Natural killer cell (primary cell): Measurements from ENCODE around the gene MRPL36. TPM values are rescaled to one million over a fixed set of nuclear protein-coding genes. Genes with fewer than 3 reads are reported as not detected.

Experiments
- ATAC-seq, 3 donors: fragments of 150-1000 bp in 2 of 3; fragments of 200-7000 bp in 1 of 3; cut with Tn5 transposase; 1 replicate in 1 of 3; 2 replicates in 2 of 3; pipeline ENCODE4 v1.10.0; 2021; ENCODE audit warnings: mild to moderate bottlenecking in 2 of 3, moderate library complexity in 2 of 3
- DNase-seq, 2 donors: peaks; one replicate each; pipeline versions ENCODE4 v3.0.0 to v3.0.0-alpha.2; 2013 to 2021; ENCODE audit warnings: mixed read lengths in 1 of 2
- H3K27ac ChIP-seq: one replicate; pipeline ENCODE4 v1.5.1; 2013; ENCODE audit warnings: mild to moderate bottlenecking, low read length
- H3K27me3 ChIP-seq: one replicate; pipeline ENCODE4 v1.6.1; 2013; ENCODE audit warnings: low read length; ENCODE audit not compliant: control insufficient read depth, insufficient read depth
- H3K36me3 ChIP-seq: one replicate; pipeline ENCODE4 v1.6.1; 2013; ENCODE audit warnings: low read length; ENCODE audit not compliant: control insufficient read depth, insufficient read depth
- H3K4me1 ChIP-seq: one replicate; pipeline ENCODE4 v1.6.1; 2013; ENCODE audit warnings: low read length; ENCODE audit not compliant: control insufficient read depth, insufficient read depth
- H3K4me3 ChIP-seq: one replicate; pipeline ENCODE4 v1.5.1; 2013; ENCODE audit warnings: low read length
- H3K9me3 ChIP-seq: one replicate; pipeline ENCODE4 v1.6.1; 2013; ENCODE audit warnings: low read length; ENCODE audit not compliant: control insufficient read depth, insufficient read depth
- H3K27ac Mint-ChIP-seq, 2 donors: one replicate each; pipeline ENCODE4 v1.8.0; 2022; ENCODE audit warnings: mild to moderate bottlenecking in 2 of 2, mixed read lengths in 2 of 2, moderate library complexity in 1 of 2
- H3K27me3 Mint-ChIP-seq, 2 donors: one replicate each; pipeline ENCODE4 v1.8.0; 2022; ENCODE audit warnings: low read depth in 2 of 2, mixed read lengths in 2 of 2
- H3K36me3 Mint-ChIP-seq: one replicate; pipeline ENCODE4 v1.8.0; 2022; ENCODE audit warnings: mixed read lengths
- H3K4me1 Mint-ChIP-seq, 2 donors: one replicate each; pipeline ENCODE4 v1.8.0; 2022; ENCODE audit warnings: mixed read lengths in 2 of 2
- H3K4me3 Mint-ChIP-seq: one replicate; pipeline ENCODE4 v1.8.0; 2022; ENCODE audit warnings: mild to moderate bottlenecking, moderate library complexity, mixed read lengths
- H3K9me3 Mint-ChIP-seq, 2 donors: one replicate each; pipeline ENCODE4 v1.8.0; 2022; ENCODE audit warnings: mixed read lengths in 2 of 2
- CTCF ChIP-seq: fragments of 200-600 bp; IDR thresholded peaks from one replicate; pipeline ENCODE4 v1.8.0; 2022; ENCODE audit warnings: antibody characterized with exemption
- WGBS: methylation state at CpG from one replicate; pipeline ENCODE4 v1.1.7; 2013; ENCODE audit warnings: missing lambda C conversion rate; ENCODE audit not compliant: insufficient coverage; 5-methylcytosine and 5-hydroxymethylcytosine counted together
- intact Hi-C: fragments of 100-400 bp; cut with micrococcal nuclease; formaldehyde crosslinking; loops from one replicate; pipeline ENCODE4 v1.14.2; 2022
- total RNA-seq, 4 donors: library from RNA; stranded (reverse); fragments of 120-200 nt in 1 of 4; gene quantifications; one replicate each; pipeline versions ENCODE4 v1.2.3 to v1.2.4, GENCODE V29; 2013 to 2022

The MRPL36 gene
- total RNA-seq, 3 donors from 2014 or later (not counting 1 experiment from before 2014, with no cell fraction given) = 14.1 to 21.2 (median 17.1) TPM

DNA sequence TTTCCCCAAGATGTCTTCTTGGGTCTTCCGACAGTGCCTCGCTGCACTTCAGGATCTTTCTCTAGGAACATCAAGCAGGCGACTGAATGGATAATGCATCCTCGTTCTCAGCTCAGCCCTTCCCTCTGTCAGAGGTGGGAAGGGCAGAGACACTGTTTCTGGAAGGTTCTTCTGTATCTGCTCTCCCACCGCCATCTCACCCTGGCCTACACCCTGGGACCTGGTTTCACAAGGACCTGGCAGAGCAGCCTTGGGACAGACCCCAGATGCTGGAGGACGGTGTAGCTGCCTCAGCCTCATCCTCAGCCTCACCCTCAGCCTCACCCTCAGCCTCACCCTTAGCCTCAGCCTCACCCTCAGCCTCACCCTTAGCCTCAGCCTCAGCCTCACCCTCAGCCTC is 18.5 kb downstream of the MRPL36 start:
- H3K9me3 Mint-ChIP-seq = no peaks in the 10 kb centered on the region
- Histone ChIP-seq H3K9me3 (no peaks in the 10 kb centered on the region), H3K27me3 (no peaks in the 10 kb centered on the region), H3K27ac (no peak overlapping the region), H3K36me3 (no peaks in the 10 kb centered on the region), H3K4me3 (no peak overlapping the region), H3K4me1 (peaks cover 6% of the 10 kb centered on the region)
- H3K36me3 Mint-ChIP-seq = no peaks in the 10 kb centered on the region
- intact Hi-C loops = no loop called here
- ATAC-seq = no peak
- no peaks in the 10 kb centered on the region for H3K4me1 Mint-ChIP-seq
- H3K4me3 Mint-ChIP-seq = no peak overlapping the region
- WGBS = 90% methylated on average over 6 of the region's 6 CpGs
- H3K27me3 Mint-ChIP-seq = peaks cover 9 to 17% of the 10 kb centered on the region in 2 donors
- no peak for DNase-seq
- H3K27ac Mint-ChIP-seq = peak overlapping the region in 1 of 2 donors; percentile 38
- TF ChIP-seq CTCF = no peak

DNA sequence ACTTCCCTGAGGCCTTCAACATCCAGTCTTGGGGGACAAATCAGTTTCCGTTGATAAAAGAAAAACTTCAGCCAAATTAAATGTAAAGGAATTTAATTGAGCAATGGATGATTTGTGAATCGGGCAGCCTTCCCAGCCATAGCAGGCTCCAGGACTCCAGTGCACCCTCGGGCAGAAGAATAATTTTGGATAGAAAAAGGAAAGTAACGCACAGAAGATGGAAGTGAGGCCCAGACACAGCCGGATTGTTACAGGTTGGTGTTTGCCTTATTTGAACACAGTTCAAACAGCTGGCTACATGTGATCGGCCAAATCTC is 19.1 kb downstream of the MRPL36 start:
- intact Hi-C loops = no loop called here
- H3K36me3 Mint-ChIP-seq = no peaks in the 10 kb centered on the region
- 89% methylated on average over 6 of the region's 6 CpGs for WGBS
- Histone ChIP-seq H3K4me1 (peaks cover 5% of the 10 kb centered on the region), H3K4me3 (no peak overlapping the region), H3K27ac (no peak overlapping the region), H3K27me3 (no peaks in the 10 kb centered on the region), H3K9me3 (no peaks in the 10 kb centered on the region), H3K36me3 (no peaks in the 10 kb centered on the region)
- peak overlapping the region in 1 of 2 donors; percentile 38 for H3K27ac Mint-ChIP-seq
- TF ChIP-seq CTCF = no peak
- no peaks in the 10 kb centered on the region for H3K9me3 Mint-ChIP-seq
- DNase-seq (no peak), ATAC-seq (no peak)
- no peaks in the 10 kb centered on the region for H3K4me1 Mint-ChIP-seq
- no peak overlapping the region for H3K4me3 Mint-ChIP-seq
- H3K27me3 Mint-ChIP-seq = peaks cover 9 to 14% of the 10 kb centered on the region in 2 donors

DNA sequence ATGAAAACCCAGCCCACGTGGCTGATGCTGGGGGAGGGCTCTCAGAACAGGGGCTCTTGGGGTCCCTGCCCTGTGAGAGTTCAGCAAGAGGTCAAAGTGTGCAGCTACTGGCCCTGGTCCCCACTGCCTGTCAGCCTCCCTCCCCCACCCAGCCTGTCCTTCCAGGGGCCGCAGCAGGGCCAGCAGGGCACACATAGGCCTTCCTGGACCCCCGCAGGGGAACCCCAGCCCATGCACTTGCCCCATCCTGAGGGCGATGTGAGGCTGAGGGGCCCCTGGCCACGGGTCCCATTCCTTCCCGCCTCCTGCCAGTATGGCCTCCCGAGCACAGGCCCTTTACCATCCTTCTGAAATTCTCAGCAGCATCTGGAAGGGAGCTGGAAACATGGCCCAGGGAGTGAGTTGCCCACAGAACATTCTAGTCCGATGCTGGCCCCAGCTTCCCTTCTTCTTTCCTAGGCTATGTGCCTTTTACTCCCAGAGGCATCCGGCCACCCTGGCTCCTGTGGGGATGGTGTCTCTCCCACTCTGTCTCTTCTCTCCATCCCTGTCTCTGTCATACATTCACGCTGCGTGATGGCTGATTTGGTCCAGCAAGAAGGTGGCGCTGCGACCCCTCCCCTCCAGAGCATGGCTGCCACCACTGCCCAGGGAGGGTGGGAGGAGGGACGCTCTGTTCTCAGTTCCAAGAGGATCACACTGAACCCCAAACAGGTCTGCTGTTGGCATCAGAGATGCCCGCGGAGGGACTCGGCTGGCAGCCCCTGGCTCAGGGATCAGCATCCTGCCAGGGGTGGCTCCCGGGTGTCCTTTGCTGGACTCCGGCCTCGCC is 19.6 kb downstream of the MRPL36 start:
- H3K9me3 Mint-ChIP-seq = no peaks in the 10 kb centered on the region
- H3K4me3 Mint-ChIP-seq = no peak overlapping the region
- H3K36me3 Mint-ChIP-seq = no peaks in the 10 kb centered on the region
- Histone ChIP-seq H3K36me3 (no peaks in the 10 kb centered on the region), H3K9me3 (no peaks in the 10 kb centered on the region), H3K27me3 (no peaks in the 10 kb centered on the region), H3K4me3 (no peak overlapping the region), H3K4me1 (peaks cover 4% of the 10 kb centered on the region), H3K27ac (no peak overlapping the region)
- TF ChIP-seq CTCF = no peak
- WGBS = 86% methylated on average over 20 of the region's 20 CpGs
- intact Hi-C loops = no loop called here
- H3K4me1 Mint-ChIP-seq = no peaks in the 10 kb centered on the region
- H3K27ac Mint-ChIP-seq = peak overlapping the region in 1 of 2 donors; percentile 38
- peaks cover 9 to 13% of the 10 kb centered on the region in 2 donors for H3K27me3 Mint-ChIP-seq
- ATAC-seq (no peak), DNase-seq (no peak)
